ENCODE measurements around the gene FARP1. TPM values are rescaled to one million over a fixed set of nuclear protein-coding genes. Genes with fewer than 3 reads are reported as not detected.

Gene FARP1
- polyA plus RNA-seq, 1 of the 3 experiments (the other 2 are of a cell fraction), result 12.0 TPM

DNA sequence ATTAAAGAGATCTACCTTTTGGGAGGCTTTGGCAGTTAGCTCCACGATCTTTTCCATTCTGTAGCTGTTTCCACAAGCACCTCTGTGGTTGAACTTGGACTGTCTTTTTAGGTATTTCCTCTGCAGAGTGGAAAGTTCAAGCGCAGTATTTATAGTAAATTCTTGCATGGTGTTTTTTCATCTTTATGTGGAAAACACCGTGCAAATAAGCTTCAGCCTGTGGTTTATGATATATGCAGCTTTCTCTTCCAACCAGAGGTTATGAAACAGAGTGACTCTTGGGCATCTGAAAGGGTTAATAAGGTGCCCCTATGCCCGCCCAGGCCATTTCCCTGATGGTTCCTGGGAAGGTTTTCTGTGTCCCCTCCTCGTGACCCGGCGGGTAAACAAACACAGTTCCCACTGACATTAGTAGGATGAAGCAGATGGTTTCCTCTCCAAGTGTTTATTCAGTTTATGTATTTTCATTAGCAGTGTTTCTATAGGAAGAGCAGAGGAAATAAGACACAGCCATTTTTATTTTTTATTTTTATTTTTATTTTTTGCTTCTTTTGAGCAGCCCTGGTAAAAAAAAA is 73.9 kb downstream of the FARP1 start:
- peaks cover 26% of the 10 kb centered on the region for H3F3A ChIP-seq (replicated peaks; ENCODE audit: insufficient read depth)
- CTCF ChIA-PET, result interaction anchor here (0.5 to 1.0 kb wide), 2 partner anchors 457 to 939 kb away, joined by 3 read pairs; no protein-coding TSS in a partner anchor
- H3K9me2 ChIP-seq, result no peaks in the 10 kb centered on the region
- peaks cover 20% of the 10 kb centered on the region for H3K79me2 ChIP-seq (ENCODE audit: insufficient read depth)
- H3K9me3 ChIP-seq, result no peaks in the 10 kb centered on the region
- no peak overlapping the region for H3K4me3 ChIP-seq (ENCODE audit: low read depth in 2 of 2, low read length in 1 of 2)
- H3K9ac ChIP-seq, result no peak overlapping the region
- H3K27me3 ChIP-seq (ENCODE audit: insufficient read depth), result no peaks in the 10 kb centered on the region
- POLR2A ChIA-PET, result no interaction called here
- H3K4me2 ChIP-seq, result peak overlapping the region; percentile 48
- H3K4me1 ChIP-seq (ENCODE audit: control insufficient read depth in 1 of 2, insufficient read depth in 2 of 2, low read depth in 1 of 2, low read length in 1 of 2), result peaks cover 22 to 38% of the 10 kb centered on the region in 2 experiments; a peak in 3 of 4 replicates
- peak overlapping the region in 1 of 2 experiments; percentile 72; a peak in 3 of 4 replicates for H3K27ac ChIP-seq (ENCODE audit: low read depth in 2 of 2, low read length in 1 of 2)
- DNase-seq, result no peak
- TF ChIP-seq JUND (IDR thresholded peaks at IDR 0.05), result no peak
- no peak for TF ChIP-seq MXI1 (IDR thresholded peaks at IDR 0.05; ENCODE audit: low read depth, low read length)
- no peak for TF ChIP-seq EP300 (IDR thresholded peaks at IDR 0.05; ENCODE audit: borderline replicate concordance in 1 of 2, low read depth in 1 of 2, low read length in 1 of 2)
- TF ChIP-seq CHD2 (IDR thresholded peaks at IDR 0.05; ENCODE audit: low read length, partially characterized antibody), result no peak
- TF ChIP-seq NRF1 (IDR thresholded peaks at IDR 0.05; ENCODE audit: low read depth, low read length), result no peak
- TF ChIP-seq, protein P1, sequence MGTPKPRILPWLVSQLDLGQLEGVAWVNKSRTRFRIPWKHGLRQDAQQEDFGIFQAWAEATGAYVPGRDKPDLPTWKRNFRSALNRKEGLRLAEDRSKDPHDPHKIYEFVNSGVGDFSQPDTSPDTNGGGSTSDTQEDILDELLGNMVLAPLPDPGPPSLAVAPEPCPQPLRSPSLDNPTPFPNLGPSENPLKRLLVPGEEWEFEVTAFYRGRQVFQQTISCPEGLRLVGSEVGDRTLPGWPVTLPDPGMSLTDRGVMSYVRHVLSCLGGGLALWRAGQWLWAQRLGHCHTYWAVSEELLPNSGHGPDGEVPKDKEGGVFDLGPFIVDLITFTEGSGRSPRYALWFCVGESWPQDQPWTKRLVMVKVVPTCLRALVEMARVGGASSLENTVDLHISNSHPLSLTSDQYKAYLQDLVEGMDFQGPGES (IDR thresholded peaks at IDR 0.05; ENCODE audit: low read depth, low read length), result no peak
- no peak for TF ChIP-seq EZH2phosphoT487 (IDR thresholded peaks at IDR 0.05; ENCODE audit: borderline replicate concordance, low read depth)
- TF ChIP-seq GATA2 (CRISPR knock-in tag; IDR thresholded peaks at IDR 0.05), result no peak
- TF ChIP-seq SIN3A (IDR thresholded peaks at IDR 0.05; ENCODE audit: borderline replicate concordance, low read depth, low read length), result no peak
- TF ChIP-seq, protein P2, sequence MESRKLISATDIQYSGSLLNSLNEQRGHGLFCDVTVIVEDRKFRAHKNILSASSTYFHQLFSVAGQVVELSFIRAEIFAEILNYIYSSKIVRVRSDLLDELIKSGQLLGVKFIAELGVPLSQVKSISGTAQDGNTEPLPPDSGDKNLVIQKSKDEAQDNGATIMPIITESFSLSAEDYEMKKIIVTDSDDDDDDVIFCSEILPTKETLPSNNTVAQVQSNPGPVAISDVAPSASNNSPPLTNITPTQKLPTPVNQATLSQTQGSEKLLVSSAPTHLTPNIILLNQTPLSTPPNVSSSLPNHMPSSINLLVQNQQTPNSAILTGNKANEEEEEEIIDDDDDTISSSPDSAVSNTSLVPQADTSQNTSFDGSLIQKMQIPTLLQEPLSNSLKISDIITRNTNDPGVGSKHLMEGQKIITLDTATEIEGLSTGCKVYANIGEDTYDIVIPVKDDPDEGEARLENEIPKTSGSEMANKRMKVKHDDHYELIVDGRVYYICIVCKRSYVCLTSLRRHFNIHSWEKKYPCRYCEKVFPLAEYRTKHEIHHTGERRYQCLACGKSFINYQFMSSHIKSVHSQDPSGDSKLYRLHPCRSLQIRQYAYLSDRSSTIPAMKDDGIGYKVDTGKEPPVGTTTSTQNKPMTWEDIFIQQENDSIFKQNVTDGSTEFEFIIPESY (IDR thresholded peaks at IDR 0.05; ENCODE audit: borderline replicate concordance, low read depth), result no peak
- no peak for TF ChIP-seq NFIC (IDR thresholded peaks at IDR 0.05; ENCODE audit: borderline replicate concordance)
- TF ChIP-seq RXRA (IDR thresholded peaks at IDR 0.05; ENCODE audit: borderline replicate concordance, low read depth), result no peak
- TF ChIP-seq, protein P3, sequence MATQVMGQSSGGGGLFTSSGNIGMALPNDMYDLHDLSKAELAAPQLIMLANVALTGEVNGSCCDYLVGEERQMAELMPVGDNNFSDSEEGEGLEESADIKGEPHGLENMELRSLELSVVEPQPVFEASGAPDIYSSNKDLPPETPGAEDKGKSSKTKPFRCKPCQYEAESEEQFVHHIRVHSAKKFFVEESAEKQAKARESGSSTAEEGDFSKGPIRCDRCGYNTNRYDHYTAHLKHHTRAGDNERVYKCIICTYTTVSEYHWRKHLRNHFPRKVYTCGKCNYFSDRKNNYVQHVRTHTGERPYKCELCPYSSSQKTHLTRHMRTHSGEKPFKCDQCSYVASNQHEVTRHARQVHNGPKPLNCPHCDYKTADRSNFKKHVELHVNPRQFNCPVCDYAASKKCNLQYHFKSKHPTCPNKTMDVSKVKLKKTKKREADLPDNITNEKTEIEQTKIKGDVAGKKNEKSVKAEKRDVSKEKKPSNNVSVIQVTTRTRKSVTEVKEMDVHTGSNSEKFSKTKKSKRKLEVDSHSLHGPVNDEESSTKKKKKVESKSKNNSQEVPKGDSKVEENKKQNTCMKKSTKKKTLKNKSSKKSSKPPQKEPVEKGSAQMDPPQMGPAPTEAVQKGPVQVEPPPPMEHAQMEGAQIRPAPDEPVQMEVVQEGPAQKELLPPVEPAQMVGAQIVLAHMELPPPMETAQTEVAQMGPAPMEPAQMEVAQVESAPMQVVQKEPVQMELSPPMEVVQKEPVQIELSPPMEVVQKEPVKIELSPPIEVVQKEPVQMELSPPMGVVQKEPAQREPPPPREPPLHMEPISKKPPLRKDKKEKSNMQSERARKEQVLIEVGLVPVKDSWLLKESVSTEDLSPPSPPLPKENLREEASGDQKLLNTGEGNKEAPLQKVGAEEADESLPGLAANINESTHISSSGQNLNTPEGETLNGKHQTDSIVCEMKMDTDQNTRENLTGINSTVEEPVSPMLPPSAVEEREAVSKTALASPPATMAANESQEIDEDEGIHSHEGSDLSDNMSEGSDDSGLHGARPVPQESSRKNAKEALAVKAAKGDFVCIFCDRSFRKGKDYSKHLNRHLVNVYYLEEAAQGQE (IDR thresholded peaks at IDR 0.05; ENCODE audit: low read depth, low read length), result no peak
- TF ChIP-seq, protein P4, sequence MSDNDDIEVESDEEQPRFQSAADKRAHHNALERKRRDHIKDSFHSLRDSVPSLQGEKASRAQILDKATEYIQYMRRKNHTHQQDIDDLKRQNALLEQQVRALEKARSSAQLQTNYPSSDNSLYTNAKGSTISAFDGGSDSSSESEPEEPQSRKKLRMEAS (IDR thresholded peaks at IDR 0.05; ENCODE audit: low read depth), result no peak
- TF ChIP-seq, protein P5, sequence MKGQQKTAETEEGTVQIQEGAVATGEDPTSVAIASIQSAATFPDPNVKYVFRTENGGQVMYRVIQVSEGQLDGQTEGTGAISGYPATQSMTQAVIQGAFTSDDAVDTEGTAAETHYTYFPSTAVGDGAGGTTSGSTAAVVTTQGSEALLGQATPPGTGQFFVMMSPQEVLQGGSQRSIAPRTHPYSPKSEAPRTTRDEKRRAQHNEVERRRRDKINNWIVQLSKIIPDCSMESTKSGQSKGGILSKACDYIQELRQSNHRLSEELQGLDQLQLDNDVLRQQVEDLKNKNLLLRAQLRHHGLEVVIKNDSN (IDR thresholded peaks at IDR 0.05; ENCODE audit: borderline replicate concordance, low read depth), result no peak
- no peak overlapping the region for H2AFZ ChIP-seq (ENCODE audit: low read depth)
- 86% methylated on average over 7 of the region's 7 CpGs for WGBS (ENCODE audit: low lambda C conversion rate)
- no peaks in the 10 kb centered on the region for H4K20me1 ChIP-seq (ENCODE audit: insufficient read depth)
- peaks cover 0 to 3% of the 10 kb centered on the region in 2 experiments for H3K36me3 ChIP-seq (replicated peaks in 1 of 2; ENCODE audit: control insufficient read depth in 1 of 2, insufficient read depth in 2 of 2, low read length in 1 of 2)
